Activated CD4-positive, alpha-beta T cell treated with anti-CD3 and anti-CD28 coated beads for 24 hours (primary cell): ENCODE measurements around the gene CHD6.

ENCODE experiments used
- DNase-seq, 2 donors: peaks; one replicate each; pipeline ENCODE4 v3.0.0-alpha.2; 2020; ENCODE audit warnings: low read depth in 2 of 2

The CHD6 gene

GRCh38 chr20:41395667-41396664, 222.2 kb downstream of the CHD6 start:
- no peak for DNase-seq

DNA sequence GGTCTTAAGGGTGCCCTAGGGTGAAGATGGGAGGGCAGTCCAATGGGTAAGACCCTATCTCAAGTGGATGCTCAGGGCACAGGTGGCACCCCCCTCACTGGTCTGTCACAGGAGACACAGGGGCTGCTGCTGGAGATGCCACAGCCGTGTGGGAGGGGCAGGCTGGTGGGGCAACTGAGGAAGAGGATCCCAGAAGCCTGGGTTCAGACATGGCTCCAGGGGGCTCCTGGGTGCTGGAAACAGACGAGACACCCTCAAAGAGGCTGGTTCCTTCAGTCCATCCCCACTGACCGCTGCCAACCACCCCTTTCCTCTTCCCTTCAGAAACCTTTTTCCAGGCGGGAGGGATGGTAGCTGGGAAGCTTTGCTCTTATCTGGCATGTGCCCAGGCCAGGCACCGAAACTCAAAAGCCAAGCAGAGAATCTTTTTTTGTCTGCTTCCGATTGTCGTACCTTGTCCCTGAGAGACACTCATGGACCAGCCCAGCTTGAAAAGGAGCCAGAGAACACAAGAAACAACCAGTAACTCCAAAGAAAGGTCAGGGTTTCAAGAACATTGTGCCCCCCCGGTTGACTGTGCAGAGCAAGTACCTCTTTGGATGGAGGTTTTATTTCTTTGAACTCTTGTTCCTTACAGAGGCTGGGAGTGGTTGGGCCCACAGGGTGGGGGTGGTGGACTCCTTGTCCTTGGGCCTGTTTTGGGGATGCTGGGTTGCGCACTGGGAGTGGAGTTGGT, 223.1 kb downstream of the CHD6 start:
- no peak for DNase-seq

DNA sequence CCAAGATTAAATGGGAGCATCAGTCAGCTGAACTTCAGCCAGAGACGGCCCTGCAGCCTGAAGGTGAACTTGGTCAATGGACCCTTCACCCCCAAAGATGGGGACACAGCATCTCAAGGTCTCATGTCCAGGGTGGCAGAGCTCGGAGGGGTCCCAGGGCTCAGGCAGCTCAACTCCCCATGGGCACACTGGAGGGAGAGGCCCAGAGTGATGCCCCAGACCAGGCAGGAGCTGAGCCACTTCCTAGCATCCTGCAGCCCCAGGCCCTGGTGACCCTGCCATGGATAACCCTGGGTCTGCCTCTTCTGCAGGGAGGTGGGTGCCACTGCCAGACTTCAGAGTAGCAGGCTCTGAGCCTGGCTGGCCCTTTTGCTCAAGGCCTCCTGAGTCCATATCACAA, 224.1 kb downstream of the CHD6 start:
- no peak for DNase-seq

DNA sequence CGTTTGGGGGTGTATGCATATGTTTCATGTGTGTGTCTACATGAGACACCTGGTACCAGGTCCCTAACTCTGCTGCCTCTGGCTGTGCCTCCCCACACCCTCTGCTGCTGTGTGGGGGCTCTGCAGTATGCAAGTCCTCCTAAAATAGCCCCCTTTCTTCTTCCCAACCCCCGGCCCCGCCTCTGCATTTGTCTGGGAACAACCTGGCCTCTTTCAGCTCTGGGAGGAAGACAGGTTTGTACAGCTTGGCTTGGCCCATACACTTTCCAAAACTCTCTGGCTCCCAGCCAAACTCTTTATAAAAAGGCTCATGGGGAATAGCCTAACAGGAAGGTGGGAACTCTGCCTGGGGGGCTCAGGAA, 224.5 kb downstream of the CHD6 start:
- DNase-seq: no peak

GRCh38 chr20:41392871-41393704, 225.1 kb downstream of the CHD6 start:
- no peak for DNase-seq

DNA sequence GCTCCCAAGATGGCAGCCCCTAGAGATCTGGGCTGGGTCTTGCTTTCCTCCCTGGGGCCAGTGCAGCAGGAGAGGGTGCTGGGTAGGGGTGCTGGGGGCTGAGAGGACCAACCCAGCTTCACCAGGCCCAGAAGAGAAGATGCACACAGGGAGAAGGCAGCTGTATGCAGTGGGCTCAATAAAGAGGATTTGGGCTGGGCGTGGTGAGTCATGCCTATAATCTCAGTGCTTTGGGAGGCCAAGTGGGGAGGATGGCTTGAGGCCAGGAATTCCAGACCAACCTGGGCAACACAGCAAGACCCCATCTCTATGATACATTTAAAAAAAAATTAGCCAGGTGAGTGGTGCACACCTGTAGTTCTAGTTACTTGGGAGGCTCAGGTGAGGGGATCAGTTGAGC, 225.9 kb downstream of the CHD6 start:
- no peak for DNase-seq

- DNase-seq: no peak
Observed at GRCh38 chr20:41391587-41392001, 226.6 kb downstream of the CHD6 start.

DNA sequence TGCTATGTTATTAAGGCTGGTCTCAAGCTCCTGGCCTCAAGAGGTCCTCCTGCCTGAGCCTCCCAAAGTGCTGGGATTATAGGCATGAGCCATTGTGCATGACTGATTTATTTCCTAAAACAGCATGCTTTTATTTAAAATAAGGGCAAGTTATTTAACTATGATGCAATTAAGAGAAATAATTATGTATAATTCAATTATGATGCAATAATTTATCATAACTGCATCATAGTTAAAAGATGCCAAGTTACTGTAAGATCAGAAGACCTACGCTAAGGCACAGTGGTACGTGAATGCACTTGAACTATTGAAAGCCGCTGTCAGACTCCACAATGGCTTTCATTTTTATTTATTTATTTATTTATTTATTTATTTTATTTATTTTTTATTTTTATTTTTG, 227.3 kb downstream of the CHD6 start:
- no peak for DNase-seq

GRCh38 chr20:41387444-41387851, 230.7 kb downstream of the CHD6 start:
- no peak for DNase-seq

GRCh38 chr20:41386502-41387427, 231.4 kb downstream of the CHD6 start:
- no peak for DNase-seq

- DNase-seq: no peak
Observed at GRCh38 chr20:41382791-41383305, 235.3 kb downstream of the CHD6 start.

DNA sequence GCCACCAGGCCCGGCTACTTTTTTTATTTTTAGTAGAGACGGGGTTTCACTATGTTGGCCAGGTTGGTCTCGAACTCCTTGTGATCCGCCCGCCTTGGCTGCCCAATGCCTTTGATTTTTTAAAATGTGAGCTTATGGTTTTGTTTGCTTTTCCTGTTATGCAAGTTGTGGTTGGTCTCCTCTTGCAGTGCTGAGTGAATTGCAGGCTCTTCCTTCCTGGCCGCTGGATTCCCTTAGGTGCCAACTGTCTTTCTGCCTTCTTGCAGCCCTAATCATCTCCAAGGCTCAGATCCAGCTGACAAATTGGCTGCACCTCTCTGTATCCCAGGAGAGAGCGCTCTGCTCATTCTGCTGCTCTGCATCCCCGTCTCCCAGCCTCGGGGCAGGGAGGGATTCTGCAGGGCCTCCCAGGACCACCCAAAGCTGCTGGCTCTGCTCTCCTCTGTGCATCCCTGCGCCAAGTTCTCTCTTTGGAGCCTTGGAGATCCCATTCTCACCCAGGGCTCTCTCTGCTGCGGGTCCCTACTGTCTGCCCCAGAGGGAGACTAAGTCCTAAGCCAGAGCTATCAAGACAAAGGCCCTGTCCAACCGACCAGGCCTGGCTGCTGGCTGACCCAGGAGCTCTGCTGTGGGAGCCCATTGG, 237.5 kb downstream of the CHD6 start:
- DNase-seq: no peak

- no peak for DNase-seq
Observed at GRCh38 chr20:41379551-41379950, 238.6 kb downstream of the CHD6 start.

- DNase-seq: no peak
Observed at GRCh38 chr20:41377275-41377674, 240.9 kb downstream of the CHD6 start.

GRCh38 chr20:41376349-41376748, 241.8 kb downstream of the CHD6 start:
- no peak for DNase-seq

DNA sequence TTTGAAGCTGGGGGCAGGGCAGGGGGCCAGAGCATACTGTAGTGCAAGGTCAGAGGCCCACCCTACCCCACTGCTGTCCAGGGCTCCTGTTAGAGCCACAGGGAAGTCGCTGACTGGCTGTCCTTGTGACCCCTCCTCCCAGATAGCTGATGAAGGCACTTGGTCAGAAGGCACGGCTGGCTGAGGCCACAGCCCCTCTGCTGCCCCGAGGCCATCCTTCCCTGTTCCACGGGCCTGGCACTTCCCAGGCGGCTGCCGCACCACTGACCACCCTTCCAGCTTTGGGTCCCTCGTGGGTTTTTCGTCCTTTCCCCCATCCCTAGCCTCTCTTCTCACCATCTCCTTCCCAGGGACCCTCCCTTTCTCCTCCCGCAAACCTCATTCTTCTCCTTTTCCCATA, 242.3 kb downstream of the CHD6 start:
- no peak for DNase-seq

GRCh38 chr20:41373931-41374920, 244.0 kb downstream of the CHD6 start:
- DNase-seq: no peak

DNA sequence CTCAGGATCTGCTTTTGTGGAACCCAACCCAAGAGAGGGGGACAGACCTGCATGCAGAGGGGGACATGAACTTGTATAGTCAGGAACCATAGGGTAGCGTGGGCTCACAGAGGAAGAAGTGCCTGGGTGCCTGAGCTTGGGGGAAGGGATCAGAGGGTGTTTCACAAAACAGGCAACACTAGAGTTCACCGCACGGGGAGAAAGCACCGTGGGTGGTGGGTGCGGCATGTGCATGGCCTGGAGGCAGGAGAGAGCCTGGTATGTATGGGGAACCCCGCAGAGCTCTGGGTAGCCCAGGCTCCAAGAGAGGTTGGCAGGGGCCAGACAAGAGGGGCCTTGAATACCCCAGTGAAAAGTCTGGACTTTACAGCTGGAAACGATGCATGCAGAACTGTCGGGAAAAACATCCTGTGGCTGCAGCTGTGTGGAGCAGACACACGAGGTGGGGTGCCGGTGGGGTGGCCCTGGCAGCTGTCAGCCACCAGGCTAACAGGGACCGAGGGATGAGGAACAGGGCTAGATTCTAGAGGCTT, 244.9 kb downstream of the CHD6 start:
- DNase-seq: no peak

DNA sequence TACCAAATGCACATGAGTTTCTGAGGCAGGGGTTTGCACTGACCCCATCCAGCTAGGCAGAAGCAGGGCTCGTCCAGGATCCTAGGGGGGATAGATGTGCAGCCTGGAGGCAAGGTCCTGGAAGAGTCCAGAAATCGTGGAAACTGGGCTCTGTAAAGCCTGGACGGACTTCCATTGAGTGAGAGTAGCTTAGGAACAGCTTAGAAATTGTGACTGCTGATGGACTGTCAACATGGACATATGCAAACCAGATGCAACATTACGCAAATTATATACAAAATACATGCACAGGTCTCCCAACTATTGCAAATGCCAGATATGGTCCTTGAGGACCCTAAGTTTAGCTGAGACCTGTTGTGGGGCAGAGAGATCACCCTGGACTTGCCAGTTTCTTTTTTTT, 246.8 kb downstream of the CHD6 start:
- DNase-seq: no peak
